Type B pancreatic cell (in vitro differentiated cells): ENCODE measurements around the gene TBC1D19. TPM values are rescaled to one million over a fixed set of nuclear protein-coding genes. Genes with fewer than 3 reads are reported as not detected.

ENCODE experiments used
- DNase-seq: peaks from one replicate; pipeline ENCODE4 v3.0.0; 2021; ENCODE audit warnings: mixed read lengths; ENCODE audit not compliant: unreplicated experiment; ENCODE audit errors: extremely low spot score
- H3K27ac Mint-ChIP-seq: 2 replicates; pipeline ENCODE4 v1.8.0; 2021; ENCODE audit warnings: mild to moderate bottlenecking, mixed read lengths
- H3K27me3 Mint-ChIP-seq: 2 replicates; pipeline ENCODE4 v1.8.0; 2021; ENCODE audit warnings: mixed read lengths
- H3K36me3 Mint-ChIP-seq: 2 replicates; pipeline ENCODE4 v1.8.0; 2021; ENCODE audit warnings: mixed read lengths
- H3K4me1 Mint-ChIP-seq: one replicate; pipeline ENCODE4 v1.8.0; 2021; ENCODE audit warnings: mixed read lengths; ENCODE audit not compliant: unreplicated experiment
- H3K4me3 Mint-ChIP-seq: 2 replicates; pipeline ENCODE4 v1.8.0; 2021; ENCODE audit warnings: mild to moderate bottlenecking, mixed read lengths
- H3K9me3 Mint-ChIP-seq: 2 replicates; pipeline ENCODE4 v1.8.0; 2021; ENCODE audit warnings: mixed read lengths
- total RNA-seq: library from RNA; stranded (reverse); gene quantifications from 2 replicates; pipeline ENCODE4 v1.2.1, GENCODE V29; 2021; ENCODE audit warnings: low replicate concordance
- TF ChIP-seq, protein P1 (sequence below): fragments of 200-600 bp; sonication (generic); conservative IDR thresholded peaks from 2 replicates; pipeline ENCODE4 v1.5.0; 2021; ENCODE audit warnings: antibody characterized with exemption, mild to moderate bottlenecking

TBC1D19 gene
- total RNA-seq, 1 donor from 2014 or later, result 11.8 TPM

DNA sequence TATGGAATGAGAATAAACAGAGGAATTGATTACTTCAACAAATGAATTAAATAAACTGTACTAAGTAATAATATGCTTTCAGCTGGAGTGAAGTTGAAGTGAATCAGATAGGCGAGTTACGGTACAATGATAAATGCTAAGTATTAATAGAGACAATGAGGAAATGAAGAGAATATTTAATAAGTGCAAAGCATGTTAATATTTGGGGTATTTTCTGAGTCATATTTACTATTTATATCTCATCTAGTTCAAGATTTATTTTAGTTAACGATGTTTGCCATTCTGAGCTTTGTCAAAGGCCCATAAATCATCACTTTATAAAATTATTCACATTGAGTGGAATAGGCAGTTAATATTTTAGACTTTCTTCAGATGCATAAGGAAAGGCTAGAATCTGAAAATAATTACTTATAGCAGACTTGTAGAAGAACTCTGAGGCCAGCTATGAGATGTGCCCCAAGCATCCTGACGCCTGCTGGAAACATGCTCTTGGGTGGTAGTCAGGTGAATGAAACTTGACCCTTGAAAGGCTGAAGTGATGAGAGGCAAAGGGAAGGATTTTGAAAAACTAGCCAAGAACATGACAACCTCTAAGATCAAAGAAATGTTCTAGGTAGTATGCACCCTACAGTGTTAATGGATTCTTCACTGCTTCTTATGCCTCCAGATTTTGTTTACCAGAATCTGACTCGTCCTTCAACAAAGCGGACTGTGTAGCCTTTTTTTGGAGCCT lies 142.9 kb downstream of the TBC1D19 start:
- H3K4me1 Mint-ChIP-seq, result peaks cover 23% of the 10 kb centered on the region
- no peaks in the 10 kb centered on the region for H3K9me3 Mint-ChIP-seq
- H3K4me3 Mint-ChIP-seq, result no peak overlapping the region
- TF ChIP-seq, protein P1, sequence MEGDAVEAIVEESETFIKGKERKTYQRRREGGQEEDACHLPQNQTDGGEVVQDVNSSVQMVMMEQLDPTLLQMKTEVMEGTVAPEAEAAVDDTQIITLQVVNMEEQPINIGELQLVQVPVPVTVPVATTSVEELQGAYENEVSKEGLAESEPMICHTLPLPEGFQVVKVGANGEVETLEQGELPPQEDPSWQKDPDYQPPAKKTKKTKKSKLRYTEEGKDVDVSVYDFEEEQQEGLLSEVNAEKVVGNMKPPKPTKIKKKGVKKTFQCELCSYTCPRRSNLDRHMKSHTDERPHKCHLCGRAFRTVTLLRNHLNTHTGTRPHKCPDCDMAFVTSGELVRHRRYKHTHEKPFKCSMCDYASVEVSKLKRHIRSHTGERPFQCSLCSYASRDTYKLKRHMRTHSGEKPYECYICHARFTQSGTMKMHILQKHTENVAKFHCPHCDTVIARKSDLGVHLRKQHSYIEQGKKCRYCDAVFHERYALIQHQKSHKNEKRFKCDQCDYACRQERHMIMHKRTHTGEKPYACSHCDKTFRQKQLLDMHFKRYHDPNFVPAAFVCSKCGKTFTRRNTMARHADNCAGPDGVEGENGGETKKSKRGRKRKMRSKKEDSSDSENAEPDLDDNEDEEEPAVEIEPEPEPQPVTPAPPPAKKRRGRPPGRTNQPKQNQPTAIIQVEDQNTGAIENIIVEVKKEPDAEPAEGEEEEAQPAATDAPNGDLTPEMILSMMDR, result no peak
- H3K27ac Mint-ChIP-seq, result no peak overlapping the region
- no peaks in the 10 kb centered on the region for H3K27me3 Mint-ChIP-seq
- peaks cover 27% of the 10 kb centered on the region for H3K36me3 Mint-ChIP-seq
- no peak for DNase-seq

DNA sequence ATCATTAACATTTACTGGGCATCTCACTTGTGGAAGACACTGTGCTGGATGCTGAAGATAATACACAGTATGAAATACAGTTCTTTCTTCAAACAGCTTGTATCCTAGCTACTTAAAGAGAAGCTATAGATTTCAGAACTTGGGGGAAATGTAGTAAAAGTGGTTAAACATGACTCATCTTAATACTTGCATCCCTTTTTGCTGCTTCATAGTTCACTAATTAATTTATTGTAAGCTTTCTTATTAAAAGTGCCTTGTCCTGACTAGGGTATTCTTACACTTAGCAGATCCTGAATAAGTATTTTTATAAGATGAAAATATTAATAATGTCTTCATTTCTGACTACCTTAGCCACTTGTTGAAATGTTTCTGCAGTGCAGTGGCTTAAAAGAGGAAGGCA lies 144.0 kb downstream of the TBC1D19 start:
- peaks cover 23% of the 10 kb centered on the region for H3K4me1 Mint-ChIP-seq
- H3K4me3 Mint-ChIP-seq, result no peak overlapping the region
- no peaks in the 10 kb centered on the region for H3K27me3 Mint-ChIP-seq
- TF ChIP-seq, protein P1, result no peak
- H3K36me3 Mint-ChIP-seq, result peaks cover 27% of the 10 kb centered on the region
- H3K27ac Mint-ChIP-seq, result no peak overlapping the region
- H3K9me3 Mint-ChIP-seq, result no peaks in the 10 kb centered on the region
- no peak for DNase-seq

DNA sequence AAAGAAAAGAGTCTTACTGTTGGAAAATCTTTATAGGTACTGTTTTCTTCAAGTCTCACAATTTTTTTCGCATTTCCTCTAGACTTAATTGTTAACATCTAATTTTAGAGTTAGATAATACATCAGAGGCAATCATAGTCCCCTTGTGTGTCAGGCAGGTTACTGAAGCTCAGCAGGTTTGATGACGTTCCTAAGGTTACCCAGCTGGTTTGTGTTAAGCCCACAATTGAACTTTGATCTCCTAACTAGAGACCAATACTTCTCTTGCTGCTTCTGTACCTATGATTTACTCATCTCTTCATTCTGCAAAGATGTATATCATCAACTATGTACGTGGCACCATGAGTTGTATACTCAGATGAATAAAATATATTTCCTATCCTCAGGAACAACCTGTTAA lies 145.1 kb downstream of the TBC1D19 start:
- H3K36me3 Mint-ChIP-seq, result peaks cover 23% of the 10 kb centered on the region
- peak overlapping the region; percentile 32 for H3K4me3 Mint-ChIP-seq
- H3K27me3 Mint-ChIP-seq, result no peaks in the 10 kb centered on the region
- TF ChIP-seq, protein P1, result no peak
- peak overlapping the region; percentile 52 for H3K27ac Mint-ChIP-seq
- DNase-seq, result no peak
- no peaks in the 10 kb centered on the region for H3K9me3 Mint-ChIP-seq
- peaks cover 23% of the 10 kb centered on the region for H3K4me1 Mint-ChIP-seq

DNA sequence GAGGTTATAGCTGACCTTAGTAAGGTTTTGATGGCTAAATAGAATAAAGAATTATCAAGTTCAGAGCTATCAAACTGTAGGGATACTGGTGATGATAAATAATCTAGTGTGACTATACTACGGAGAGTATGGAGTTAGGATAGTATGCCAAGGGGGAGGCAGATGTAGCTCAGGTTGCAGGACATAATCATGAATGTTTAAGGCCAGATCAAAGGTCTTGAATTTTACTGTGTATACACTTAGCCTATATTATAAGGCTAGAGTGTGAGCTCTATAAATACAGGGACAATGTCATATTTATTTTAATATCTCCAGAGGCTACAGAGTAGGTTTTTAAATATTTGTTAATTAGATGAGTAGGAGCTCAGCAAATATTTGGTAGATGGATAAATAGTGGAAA lies 145.7 kb downstream of the TBC1D19 start:
- peak overlapping the region; percentile 52 for H3K27ac Mint-ChIP-seq
- H3K27me3 Mint-ChIP-seq, result no peaks in the 10 kb centered on the region
- no peak overlapping the region for H3K4me3 Mint-ChIP-seq
- TF ChIP-seq, protein P1, result no peak
- peaks cover 23% of the 10 kb centered on the region for H3K4me1 Mint-ChIP-seq
- peaks cover 23% of the 10 kb centered on the region for H3K36me3 Mint-ChIP-seq
- no peaks in the 10 kb centered on the region for H3K9me3 Mint-ChIP-seq
- no peak for DNase-seq

DNA sequence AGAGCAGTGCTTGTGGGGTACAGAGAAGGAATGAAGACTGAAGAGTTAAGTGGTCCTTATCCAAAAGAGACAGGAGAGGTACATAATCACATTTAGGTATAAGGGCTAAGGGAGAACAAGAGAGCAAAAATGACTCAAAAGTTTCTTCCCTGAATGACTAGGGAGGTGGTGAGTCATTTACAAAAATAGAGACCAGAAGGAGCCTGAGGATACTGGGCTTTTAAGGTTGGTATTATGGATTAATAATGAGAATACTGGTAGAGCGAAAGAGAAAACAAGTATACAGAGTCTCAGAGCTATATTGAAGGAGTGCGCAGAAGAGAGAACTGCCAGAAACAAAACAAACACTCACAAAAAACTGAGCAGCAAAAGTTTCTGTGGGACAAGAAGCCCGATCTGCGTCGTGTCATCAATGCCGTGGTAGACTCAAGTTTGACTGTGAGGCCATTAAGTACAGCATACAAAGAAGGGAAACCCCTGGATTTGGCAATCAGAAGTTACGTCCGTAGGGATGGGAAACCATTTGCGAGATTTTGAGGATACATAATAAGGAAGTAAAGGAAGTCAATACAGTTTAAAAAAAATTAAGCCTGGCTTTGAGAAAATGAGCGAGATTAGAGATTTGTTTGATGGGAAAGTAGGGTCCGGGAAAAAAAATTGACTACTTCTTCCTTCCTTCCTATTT lies 147.6 kb downstream of the TBC1D19 start:
- Mint-ChIP-seq H3K27ac (no peak overlapping the region), H3K27me3 (no peaks in the 10 kb centered on the region), H3K9me3 (no peaks in the 10 kb centered on the region), H3K4me1 (peaks cover 18% of the 10 kb centered on the region), H3K36me3 (peaks cover 14% of the 10 kb centered on the region), H3K4me3 (no peak overlapping the region)
- no peak for DNase-seq
- TF ChIP-seq, protein P1, result no peak
